ENCODE results near the gene STK24. TPM values are rescaled to one million over a fixed set of nuclear protein-coding genes. Genes with fewer than 3 reads are reported as not detected.

Gene STK24
- total and polyA plus RNA-seq, 7 donors: 27.2 to 58.1 (median 34.3) TPM

- WGBS, 3 donors: 83 to 89% (median 88%) methylated on average over 13 of the region's 13 CpGs
- H3K4me1 ChIP-seq: peaks cover 10% of the 10 kb centered on the region
- H3K27ac ChIP-seq: no peak overlapping the region
- H3K9me3 ChIP-seq: no peaks in the 10 kb centered on the region
- H3K4me3 ChIP-seq: no peak overlapping the region
- intact Hi-C loops (cut with DNase I): no loop called here
- DNase-seq (no peak), ATAC-seq (no peak)
- no peak for TF ChIP-seq CTCF (IDR thresholded peaks at IDR 0.05)
- H3K27me3 ChIP-seq (ENCODE audit: insufficient read depth in 3 of 3, low read length in 2 of 3): no peaks in the 10 kb centered on the region
- peaks cover 0 to 84% of the 10 kb centered on the region in 2 donors for H3K36me3 ChIP-seq (ENCODE audit: insufficient read depth in 1 of 2, low read depth in 1 of 2)
These were observed 116.4 kb downstream of the STK24 start for GRCh38 chr13:98460516-98460915.

- no peak overlapping the region for H3K27ac ChIP-seq
- no peak for DNase-seq
- TF ChIP-seq CTCF (IDR thresholded peaks at IDR 0.05): no peak
- H3K27me3 ChIP-seq (ENCODE audit: insufficient read depth in 3 of 3, low read length in 2 of 3): no peaks in the 10 kb centered on the region
- ATAC-seq: no peak
- 85 to 90% (median 86%) methylated on average over 13 of the region's 13 CpGs for WGBS, 3 donors
- H3K4me1 ChIP-seq: peaks cover 12% of the 10 kb centered on the region
- H3K4me3 ChIP-seq: no peak overlapping the region
- peaks cover 0 to 83% of the 10 kb centered on the region in 2 donors for H3K36me3 ChIP-seq (ENCODE audit: insufficient read depth in 1 of 2, low read depth in 1 of 2)
- intact Hi-C loops (cut with DNase I): no loop called here
- no peaks in the 10 kb centered on the region for H3K9me3 ChIP-seq
These were observed 117.1 kb downstream of the STK24 start for GRCh38 chr13:98459721-98460370.

- no peak for TF ChIP-seq CTCF (IDR thresholded peaks at IDR 0.05)
- Histone ChIP-seq H3K4me1 (peaks cover 16% of the 10 kb centered on the region), H3K4me3 (no peak overlapping the region), H3K9me3 (no peaks in the 10 kb centered on the region), H3K27me3 (ENCODE audit: insufficient read depth in 3 of 3, low read length in 2 of 3) (no peaks in the 10 kb centered on the region), H3K27ac (no peak overlapping the region), H3K36me3 (ENCODE audit: insufficient read depth in 1 of 2, low read depth in 1 of 2) (peaks cover 0 to 82% of the 10 kb centered on the region in 2 donors)
- ATAC-seq: no peak
- no peak for DNase-seq
- intact Hi-C loops (cut with DNase I): no loop called here
- 90 to 95% (median 93%) methylated on average over 18 of the region's 18 CpGs for WGBS, 3 donors
These were observed 117.7 kb downstream of the STK24 start for GRCh38 chr13:98459171-98459681.

- Histone ChIP-seq H3K9me3 (no peaks in the 10 kb centered on the region), H3K4me3 (no peak overlapping the region), H3K27ac (no peak overlapping the region), H3K4me1 (peaks cover 14% of the 10 kb centered on the region), H3K27me3 (ENCODE audit: insufficient read depth in 3 of 3, low read length in 2 of 3) (no peaks in the 10 kb centered on the region), H3K36me3 (ENCODE audit: insufficient read depth in 1 of 2, low read depth in 1 of 2) (peaks cover 0 to 76% of the 10 kb centered on the region in 2 donors)
- TF ChIP-seq CTCF (IDR thresholded peaks at IDR 0.05): no peak
- ATAC-seq (no peak), DNase-seq (no peak)
- intact Hi-C loops (cut with DNase I): no loop called here
- 76 to 84% (median 80%) methylated on average over 16 of the region's 16 CpGs for WGBS, 3 donors
These were observed 118.5 kb downstream of the STK24 start for GRCh38 chr13:98458431-98458830.

- no peak for TF ChIP-seq CTCF (IDR thresholded peaks at IDR 0.05)
- H3K4me1 ChIP-seq: peaks cover 6% of the 10 kb centered on the region
- H3K4me3 ChIP-seq: no peak overlapping the region
- H3K27ac ChIP-seq: no peak overlapping the region
- 89 to 94% (median 92%) methylated on average over 13 of the region's 13 CpGs for WGBS, 3 donors
- intact Hi-C loops (cut with DNase I): no loop called here
- DNase-seq (no peak), ATAC-seq (no peak)
- H3K36me3 ChIP-seq (ENCODE audit: insufficient read depth in 1 of 2, low read depth in 1 of 2): peaks cover 0 to 78% of the 10 kb centered on the region in 2 donors
- H3K9me3 ChIP-seq: no peaks in the 10 kb centered on the region
- H3K27me3 ChIP-seq (ENCODE audit: insufficient read depth in 3 of 3, low read length in 2 of 3): no peaks in the 10 kb centered on the region
These were observed 119.9 kb downstream of the STK24 start for GRCh38 chr13:98457053-98457452.
